ENCODE measurements around the gene RALGAPB.

The RALGAPB gene

DNA sequence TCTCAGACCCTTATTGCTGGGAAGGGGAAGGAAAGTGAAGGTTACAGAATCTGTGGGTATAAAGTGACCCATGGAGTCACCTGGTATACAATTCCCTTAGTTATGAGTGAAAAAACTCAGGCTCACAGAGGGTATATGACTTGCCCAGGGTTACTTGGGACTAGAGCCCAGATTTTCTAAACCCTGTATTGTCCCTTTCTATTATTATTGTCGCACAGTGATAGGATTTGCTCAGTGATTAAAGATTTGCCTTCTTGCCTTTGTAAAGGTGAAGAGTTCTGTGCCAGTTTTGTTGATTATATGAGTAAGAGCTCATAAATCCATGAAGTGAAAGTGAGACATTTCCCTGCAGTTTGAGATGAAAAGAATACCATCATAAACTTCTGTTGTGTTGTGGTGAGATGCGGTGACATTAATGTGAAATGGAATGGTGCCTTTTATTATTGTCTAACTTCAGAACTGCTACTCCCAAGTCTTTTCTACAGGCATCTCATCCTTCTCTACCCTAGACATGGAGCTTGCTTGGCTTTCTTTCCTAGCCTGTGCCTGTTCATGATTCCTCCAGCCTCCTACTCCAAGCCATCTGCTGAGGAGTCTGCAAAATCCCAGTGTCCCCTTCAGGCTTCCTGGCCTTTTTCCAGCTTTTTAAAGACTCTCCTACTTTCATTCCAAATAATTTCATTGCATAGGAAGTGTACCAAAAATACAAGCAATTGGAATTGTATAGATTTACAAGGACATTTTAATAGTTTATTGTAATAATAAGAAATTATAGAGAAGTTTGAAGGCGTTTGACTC is 74.8 kb downstream of the RALGAPB start:
- no peak overlapping the region for H3K4me3 ChIP-seq (ENCODE audit: low read length in 2 of 2)
- H3K27me3 ChIP-seq (ENCODE audit: control insufficient read depth in 1 of 2, insufficient read depth in 2 of 2, low read length in 2 of 2), result no peaks in the 10 kb centered on the region
- H3K4me1 ChIP-seq (ENCODE audit: control insufficient read depth, insufficient read depth, low read length), result no peaks in the 10 kb centered on the region
- no peak overlapping the region for H3K27ac ChIP-seq (ENCODE audit: low read length)
- no peak overlapping the region for H3K9ac ChIP-seq (ENCODE audit: low read length in 2 of 2)
- peaks cover 34 to 37% of the 10 kb centered on the region in 2 donors for H3K36me3 ChIP-seq (ENCODE audit: control insufficient read depth in 2 of 2, insufficient read depth in 2 of 2, low read length in 2 of 2)
- H3K9me3 ChIP-seq (ENCODE audit: control insufficient read depth in 2 of 2, low read length in 2 of 2), result no peaks in the 10 kb centered on the region

DNA sequence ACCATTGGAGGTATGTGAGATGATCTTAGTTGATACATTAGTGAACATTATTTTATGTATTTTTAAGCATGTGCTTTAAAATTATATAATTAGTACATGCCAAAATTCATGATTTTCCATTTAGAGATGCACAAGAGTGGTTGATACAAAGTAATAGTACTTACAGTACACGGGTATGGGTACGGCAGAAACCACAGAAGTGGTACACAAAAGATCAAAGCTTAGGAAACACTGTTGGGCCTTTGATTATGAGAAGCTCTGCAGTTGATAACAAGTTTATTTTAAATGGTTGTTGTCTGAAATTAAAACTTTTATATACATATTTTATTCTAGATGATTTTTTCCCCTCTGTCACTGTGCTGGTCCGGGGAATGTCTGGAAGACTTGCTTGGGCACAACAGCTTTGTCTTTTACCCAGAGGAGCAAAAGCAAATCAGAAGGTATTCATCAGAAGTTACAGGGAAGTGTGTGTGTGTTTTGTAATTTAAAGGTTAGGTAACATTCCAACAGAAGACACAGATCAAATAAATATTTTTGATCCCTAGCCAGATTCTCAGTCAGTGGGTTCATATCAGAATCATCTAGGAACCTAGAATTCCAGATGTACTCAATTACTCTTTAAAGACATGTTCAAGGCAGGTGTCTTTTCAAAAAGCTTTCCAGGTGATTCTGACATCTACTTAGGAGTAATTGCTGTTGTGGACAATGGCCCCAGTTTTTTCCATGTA is 75.9 kb downstream of the RALGAPB start:
- Histone ChIP-seq H3K36me3 (ENCODE audit: control insufficient read depth in 2 of 2, insufficient read depth in 2 of 2, low read length in 2 of 2) (peaks cover 42% of the 10 kb centered on the region in 2 donors), H3K4me3 (ENCODE audit: low read length in 2 of 2) (no peak overlapping the region), H3K27ac (ENCODE audit: low read length) (no peak overlapping the region), H3K9ac (ENCODE audit: low read length in 2 of 2) (no peak overlapping the region), H3K27me3 (ENCODE audit: control insufficient read depth in 1 of 2, insufficient read depth in 2 of 2, low read length in 2 of 2) (no peaks in the 10 kb centered on the region), H3K4me1 (ENCODE audit: control insufficient read depth, insufficient read depth, low read length) (no peaks in the 10 kb centered on the region), H3K9me3 (ENCODE audit: control insufficient read depth in 2 of 2, low read length in 2 of 2) (no peaks in the 10 kb centered on the region)

DNA sequence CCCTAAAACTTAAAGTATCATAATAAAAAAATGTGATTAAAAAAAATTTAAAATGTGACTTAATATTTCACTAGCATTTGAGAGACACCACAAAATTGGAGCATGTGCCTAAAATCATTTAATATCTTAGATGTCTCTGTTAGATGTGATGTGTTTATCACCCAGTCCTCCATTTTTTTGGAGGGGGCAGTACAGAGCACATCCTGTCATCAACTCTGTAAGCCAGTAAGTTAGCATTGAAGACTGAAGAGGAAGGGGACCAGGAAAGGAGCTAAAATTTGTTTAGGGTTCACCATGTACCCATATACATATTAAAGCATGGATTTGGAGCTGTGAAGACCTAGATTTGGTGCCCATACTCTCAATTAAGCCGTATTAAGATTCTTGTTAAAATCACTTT is 77.6 kb downstream of the RALGAPB start:
- Histone ChIP-seq H3K9ac (ENCODE audit: low read length in 2 of 2) (no peak overlapping the region), H3K36me3 (ENCODE audit: control insufficient read depth in 2 of 2, insufficient read depth in 2 of 2, low read length in 2 of 2) (peaks cover 44 to 49% of the 10 kb centered on the region in 2 donors), H3K4me1 (ENCODE audit: control insufficient read depth, insufficient read depth, low read length) (no peaks in the 10 kb centered on the region), H3K27ac (ENCODE audit: low read length) (no peak overlapping the region), H3K9me3 (ENCODE audit: control insufficient read depth in 2 of 2, low read length in 2 of 2) (no peaks in the 10 kb centered on the region), H3K27me3 (ENCODE audit: control insufficient read depth in 1 of 2, insufficient read depth in 2 of 2, low read length in 2 of 2) (no peaks in the 10 kb centered on the region), H3K4me3 (ENCODE audit: low read length in 2 of 2) (no peak overlapping the region)

DNA sequence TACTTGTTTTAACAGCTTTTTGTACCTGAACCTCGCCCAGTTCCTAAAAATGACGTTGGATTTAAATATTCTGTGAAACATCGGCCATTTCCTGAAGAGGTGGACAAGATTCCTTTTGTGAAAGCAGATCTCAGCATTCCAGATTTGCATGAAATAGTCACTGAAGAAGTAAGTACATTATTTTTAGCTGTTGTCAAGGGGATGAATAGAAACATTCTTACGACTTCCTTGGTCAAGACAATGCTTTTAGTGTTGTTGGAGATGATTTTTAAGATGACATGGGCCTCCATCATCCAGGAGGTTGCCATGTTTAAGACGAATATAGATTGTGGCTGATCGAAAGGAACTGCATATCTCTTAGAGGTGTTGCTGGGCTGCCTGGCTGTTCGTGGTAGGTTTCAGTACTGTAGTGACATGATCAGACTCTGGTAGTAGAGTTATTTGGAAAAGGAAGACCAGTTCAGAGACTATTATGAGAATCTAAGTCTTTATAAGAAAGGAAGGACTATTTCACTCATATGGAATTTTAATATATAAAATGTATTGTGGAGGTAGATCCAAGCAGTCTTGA is 78.5 kb downstream of the RALGAPB start:
- peaks cover 36 to 43% of the 10 kb centered on the region in 2 donors for H3K36me3 ChIP-seq (ENCODE audit: control insufficient read depth in 2 of 2, insufficient read depth in 2 of 2, low read length in 2 of 2)
- no peaks in the 10 kb centered on the region for H3K9me3 ChIP-seq (ENCODE audit: control insufficient read depth in 2 of 2, low read length in 2 of 2)
- H3K27me3 ChIP-seq (ENCODE audit: control insufficient read depth in 1 of 2, insufficient read depth in 2 of 2, low read length in 2 of 2), result no peaks in the 10 kb centered on the region
- no peak overlapping the region for H3K4me3 ChIP-seq (ENCODE audit: low read length in 2 of 2)
- no peak overlapping the region for H3K9ac ChIP-seq (ENCODE audit: low read length in 2 of 2)
- no peak overlapping the region for H3K27ac ChIP-seq (ENCODE audit: low read length)
- H3K4me1 ChIP-seq (ENCODE audit: control insufficient read depth, insufficient read depth, low read length), result no peaks in the 10 kb centered on the region

DNA sequence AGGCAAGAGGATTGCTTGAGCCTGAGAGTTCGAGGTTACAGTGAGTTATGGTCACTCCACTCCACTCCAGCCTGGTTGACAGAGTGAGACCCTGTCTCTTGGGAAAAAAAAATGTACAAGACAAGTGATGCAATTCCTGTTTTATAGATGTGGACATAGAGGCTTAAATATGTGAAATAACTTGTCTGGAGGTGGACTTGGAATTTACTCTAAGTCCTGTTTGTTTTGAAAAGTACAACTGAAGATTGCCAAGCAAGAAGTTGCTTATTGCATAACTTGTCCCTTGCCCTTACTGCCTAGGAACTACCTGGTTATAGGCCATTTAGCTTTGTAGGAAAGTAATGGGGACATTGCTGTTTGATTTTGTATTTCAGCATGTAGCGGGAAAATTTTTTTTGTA is 82.3 kb downstream of the RALGAPB start:
- Histone ChIP-seq H3K36me3 (ENCODE audit: control insufficient read depth in 2 of 2, insufficient read depth in 2 of 2, low read length in 2 of 2) (peaks cover 30 to 38% of the 10 kb centered on the region in 2 donors), H3K4me3 (ENCODE audit: low read length in 2 of 2) (no peak overlapping the region), H3K9me3 (ENCODE audit: control insufficient read depth in 2 of 2, low read length in 2 of 2) (no peaks in the 10 kb centered on the region)

DNA sequence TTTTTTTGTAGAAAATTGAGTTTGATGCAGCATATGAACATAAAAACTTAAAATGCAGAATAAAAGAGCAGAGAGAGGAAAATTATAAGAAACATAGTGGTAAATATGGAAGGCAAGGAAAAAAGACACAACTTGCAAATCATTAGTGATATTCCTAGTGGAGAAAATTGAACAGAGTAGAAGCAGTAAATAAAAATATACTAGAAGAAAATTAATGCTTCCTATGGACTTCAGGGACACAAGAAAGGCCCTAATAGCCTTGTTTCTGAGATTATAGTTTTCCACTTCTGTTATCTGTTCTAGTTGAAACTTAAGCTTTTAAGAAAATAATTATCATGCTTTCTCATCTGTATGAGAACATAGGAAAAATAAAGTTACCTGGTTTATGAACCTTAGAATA is 82.8 kb downstream of the RALGAPB start:
- H3K27ac ChIP-seq (ENCODE audit: low read length), result no peak overlapping the region
- H3K9ac ChIP-seq (ENCODE audit: low read length in 2 of 2), result no peak overlapping the region
- H3K4me1 ChIP-seq (ENCODE audit: control insufficient read depth, insufficient read depth, low read length), result no peaks in the 10 kb centered on the region
- no peak overlapping the region for H3K4me3 ChIP-seq (ENCODE audit: low read length in 2 of 2)
- peaks cover 30 to 36% of the 10 kb centered on the region in 2 donors for H3K36me3 ChIP-seq (ENCODE audit: control insufficient read depth in 2 of 2, insufficient read depth in 2 of 2, low read length in 2 of 2)
- H3K27me3 ChIP-seq (ENCODE audit: control insufficient read depth in 1 of 2, insufficient read depth in 2 of 2, low read length in 2 of 2), result no peaks in the 10 kb centered on the region
- no peaks in the 10 kb centered on the region for H3K9me3 ChIP-seq (ENCODE audit: control insufficient read depth in 2 of 2, low read length in 2 of 2)

More for the DNA sequence above, 82.3 kb downstream of the RALGAPB start:
- H3K27me3 ChIP-seq (ENCODE audit: control insufficient read depth in 1 of 2, insufficient read depth in 2 of 2, low read length in 2 of 2), result no peaks in the 10 kb centered on the region
- H3K9ac ChIP-seq (ENCODE audit: low read length in 2 of 2), result no peak overlapping the region
- H3K4me1 ChIP-seq (ENCODE audit: control insufficient read depth, insufficient read depth, low read length), result no peaks in the 10 kb centered on the region
- no peak overlapping the region for H3K27ac ChIP-seq (ENCODE audit: low read length)

DNA sequence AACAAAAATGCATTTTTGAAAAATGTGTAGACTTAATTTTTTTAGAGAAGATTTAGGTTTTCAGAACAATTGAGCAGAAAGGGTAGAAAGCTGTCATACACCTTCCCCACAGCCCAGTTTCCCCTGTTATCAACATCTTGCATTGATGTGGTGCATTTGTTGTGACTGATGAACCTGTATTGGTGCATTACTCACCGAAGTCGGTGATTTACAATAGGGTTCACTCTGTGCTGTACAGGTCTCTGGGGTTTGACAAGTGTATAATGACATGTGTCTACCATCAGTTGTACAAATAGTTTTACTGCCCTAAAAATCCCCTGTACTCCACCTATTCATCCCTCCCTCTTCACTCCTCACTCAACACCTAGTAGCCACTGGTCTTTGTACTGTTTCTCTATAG is 84.5 kb downstream of the RALGAPB start:
- Histone ChIP-seq H3K27me3 (ENCODE audit: control insufficient read depth in 1 of 2, insufficient read depth in 2 of 2, low read length in 2 of 2) (no peaks in the 10 kb centered on the region), H3K9me3 (ENCODE audit: control insufficient read depth in 2 of 2, low read length in 2 of 2) (no peaks in the 10 kb centered on the region), H3K4me1 (ENCODE audit: control insufficient read depth, insufficient read depth, low read length) (no peaks in the 10 kb centered on the region), H3K36me3 (ENCODE audit: control insufficient read depth in 2 of 2, insufficient read depth in 2 of 2, low read length in 2 of 2) (peaks cover 26 to 31% of the 10 kb centered on the region in 2 donors), H3K27ac (ENCODE audit: low read length) (no peak overlapping the region), H3K4me3 (ENCODE audit: low read length in 2 of 2) (no peak overlapping the region), H3K9ac (ENCODE audit: low read length in 2 of 2) (no peak overlapping the region)

DNA sequence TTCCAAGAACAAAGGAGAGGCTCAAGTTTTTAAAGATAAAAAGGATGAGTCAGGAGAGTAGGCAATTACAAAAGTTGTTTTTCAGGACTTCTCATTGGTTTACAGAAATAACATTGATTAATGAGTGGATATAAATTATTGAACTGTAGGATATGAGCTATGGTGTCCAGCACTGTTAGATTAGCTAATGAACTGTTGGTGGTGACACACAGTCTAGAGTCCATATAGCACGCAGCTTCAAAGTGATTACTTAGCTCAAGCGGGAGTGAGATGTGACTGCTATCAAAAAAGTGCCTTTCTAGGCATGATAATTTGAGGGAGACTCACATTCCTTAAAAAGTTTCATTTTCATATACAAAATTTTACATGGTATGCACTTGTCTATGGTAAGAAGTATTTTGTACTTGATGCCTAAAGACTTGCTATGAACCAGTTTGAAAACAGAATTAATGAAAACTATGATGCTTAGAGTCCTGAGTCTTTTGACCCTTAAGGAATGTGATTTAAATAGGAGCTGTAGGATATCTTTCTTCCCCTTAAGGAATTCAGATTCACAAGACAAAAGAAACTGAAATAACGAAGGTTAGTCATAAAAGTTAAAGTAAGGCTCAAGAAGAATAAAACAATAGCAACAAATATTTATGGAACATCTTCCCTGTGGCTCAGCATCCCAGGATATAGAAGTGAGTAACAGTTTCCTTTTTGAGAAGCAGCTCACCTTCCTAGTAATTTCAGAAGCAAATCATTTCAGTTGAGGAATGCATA is 86.1 kb downstream of the RALGAPB start:
- no peak overlapping the region for H3K27ac ChIP-seq (ENCODE audit: low read length)
- H3K9me3 ChIP-seq (ENCODE audit: control insufficient read depth in 2 of 2, low read length in 2 of 2), result no peaks in the 10 kb centered on the region
- no peaks in the 10 kb centered on the region for H3K4me1 ChIP-seq (ENCODE audit: control insufficient read depth, insufficient read depth, low read length)
- H3K9ac ChIP-seq (ENCODE audit: low read length in 2 of 2), result no peak overlapping the region
- no peak overlapping the region for H3K4me3 ChIP-seq (ENCODE audit: low read length in 2 of 2)
- H3K36me3 ChIP-seq (ENCODE audit: control insufficient read depth in 2 of 2, insufficient read depth in 2 of 2, low read length in 2 of 2), result peaks cover 22 to 23% of the 10 kb centered on the region in 2 donors
- no peaks in the 10 kb centered on the region for H3K27me3 ChIP-seq (ENCODE audit: control insufficient read depth in 1 of 2, insufficient read depth in 2 of 2, low read length in 2 of 2)

DNA sequence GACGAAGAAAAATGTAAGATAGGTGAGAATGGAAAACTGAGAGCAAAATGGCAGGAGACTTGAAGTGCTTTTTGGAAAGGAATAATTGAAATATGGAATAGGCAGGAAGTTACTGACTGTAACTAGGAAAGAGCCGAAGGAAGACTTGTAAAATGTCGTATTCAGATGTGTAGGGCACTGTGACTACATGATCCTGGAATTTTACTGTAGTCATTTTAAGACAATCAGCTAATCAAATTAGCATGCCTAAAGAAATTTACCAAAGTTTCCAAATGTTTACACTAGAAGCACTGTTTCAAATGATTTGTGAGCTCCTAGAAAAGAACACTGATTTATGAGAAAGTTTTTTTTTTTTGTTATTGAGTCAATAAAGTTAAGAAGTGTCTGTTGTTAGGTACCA is 87.1 kb downstream of the RALGAPB start:
- no peak overlapping the region for H3K27ac ChIP-seq (ENCODE audit: low read length)
- peaks cover 18% of the 10 kb centered on the region in 2 donors for H3K36me3 ChIP-seq (ENCODE audit: control insufficient read depth in 2 of 2, insufficient read depth in 2 of 2, low read length in 2 of 2)
- no peaks in the 10 kb centered on the region for H3K4me1 ChIP-seq (ENCODE audit: control insufficient read depth, insufficient read depth, low read length)
- no peaks in the 10 kb centered on the region for H3K27me3 ChIP-seq (ENCODE audit: control insufficient read depth in 1 of 2, insufficient read depth in 2 of 2, low read length in 2 of 2)
- no peak overlapping the region for H3K9ac ChIP-seq (ENCODE audit: low read length in 2 of 2)
- H3K9me3 ChIP-seq (ENCODE audit: control insufficient read depth in 2 of 2, low read length in 2 of 2), result no peaks in the 10 kb centered on the region
- H3K4me3 ChIP-seq (ENCODE audit: low read length in 2 of 2), result no peak overlapping the region

DNA sequence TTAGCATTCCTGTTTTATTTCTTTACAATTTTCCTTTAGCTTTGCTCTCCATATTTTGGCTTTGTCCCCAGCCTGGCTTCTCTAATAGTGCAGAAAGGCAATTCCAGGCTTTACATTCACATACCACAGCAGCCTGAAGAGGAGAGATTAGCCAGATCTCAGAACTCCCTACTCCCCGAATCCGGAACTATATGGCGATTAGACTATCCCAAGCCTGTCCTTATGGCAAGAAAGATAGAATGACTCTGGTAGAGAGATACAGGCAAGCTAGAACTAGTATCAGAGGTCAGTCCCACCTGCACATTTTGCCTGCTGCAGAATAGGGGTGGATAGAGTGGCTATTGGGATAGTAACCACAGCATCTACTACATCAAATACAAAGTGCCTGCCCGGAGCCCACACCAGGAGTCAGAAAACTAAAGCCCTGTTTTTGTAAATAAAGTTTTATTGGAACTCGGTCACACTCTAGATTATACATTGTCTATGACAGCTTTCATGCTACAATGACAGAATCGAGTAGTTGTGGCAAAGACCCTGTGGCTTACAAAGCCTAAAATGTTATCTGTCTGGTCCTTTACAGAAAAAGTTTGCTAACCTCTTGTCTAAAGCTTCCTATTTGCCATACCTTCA is 91.3 kb downstream of the RALGAPB start:
- no peak overlapping the region for H3K9ac ChIP-seq (ENCODE audit: low read length in 2 of 2)
- H3K4me1 ChIP-seq (ENCODE audit: control insufficient read depth, insufficient read depth, low read length), result no peaks in the 10 kb centered on the region
- H3K27ac ChIP-seq (ENCODE audit: low read length), result no peak overlapping the region
- H3K4me3 ChIP-seq (ENCODE audit: low read length in 2 of 2), result no peak overlapping the region
- no peaks in the 10 kb centered on the region for H3K27me3 ChIP-seq (ENCODE audit: control insufficient read depth in 1 of 2, insufficient read depth in 2 of 2, low read length in 2 of 2)
- H3K9me3 ChIP-seq (ENCODE audit: control insufficient read depth in 2 of 2, low read length in 2 of 2), result no peaks in the 10 kb centered on the region
- H3K36me3 ChIP-seq (ENCODE audit: control insufficient read depth in 2 of 2, insufficient read depth in 2 of 2, low read length in 2 of 2), result peaks cover 18 to 20% of the 10 kb centered on the region in 2 donors

Measured in stomach smooth muscle (tissue), 2 donors.